D721Med (cell line): ENCODE results near the gene NOC4L.
"Not testable (repeated sequence)": the region's sequence is repeated elsewhere in the genome, so short reads cannot be mapped to it uniquely, and the experiment has no call there.

Experiments used
- DNase-seq: peaks from one replicate; pipeline ENCODE4 v3.0.0; 2011; ENCODE audit warnings: low spot score; ENCODE audit not compliant: insufficient read length
- FAIRE-seq: peaks from 2 replicates; lab custom pipeline; 2011; peaks lifted over from hg19 to GRCh38; lab: Jason Lieb, UNC
- CTCF ChIP-seq: IDR thresholded peaks from 2 replicates; pipeline ENCODE4 v1.5.1; 2012; ENCODE audit warnings: mild to moderate bottlenecking, control low read depth; ENCODE audit not compliant: insufficient read depth; ENCODE audit errors: missing control alignments

NOC4L gene

DNA sequence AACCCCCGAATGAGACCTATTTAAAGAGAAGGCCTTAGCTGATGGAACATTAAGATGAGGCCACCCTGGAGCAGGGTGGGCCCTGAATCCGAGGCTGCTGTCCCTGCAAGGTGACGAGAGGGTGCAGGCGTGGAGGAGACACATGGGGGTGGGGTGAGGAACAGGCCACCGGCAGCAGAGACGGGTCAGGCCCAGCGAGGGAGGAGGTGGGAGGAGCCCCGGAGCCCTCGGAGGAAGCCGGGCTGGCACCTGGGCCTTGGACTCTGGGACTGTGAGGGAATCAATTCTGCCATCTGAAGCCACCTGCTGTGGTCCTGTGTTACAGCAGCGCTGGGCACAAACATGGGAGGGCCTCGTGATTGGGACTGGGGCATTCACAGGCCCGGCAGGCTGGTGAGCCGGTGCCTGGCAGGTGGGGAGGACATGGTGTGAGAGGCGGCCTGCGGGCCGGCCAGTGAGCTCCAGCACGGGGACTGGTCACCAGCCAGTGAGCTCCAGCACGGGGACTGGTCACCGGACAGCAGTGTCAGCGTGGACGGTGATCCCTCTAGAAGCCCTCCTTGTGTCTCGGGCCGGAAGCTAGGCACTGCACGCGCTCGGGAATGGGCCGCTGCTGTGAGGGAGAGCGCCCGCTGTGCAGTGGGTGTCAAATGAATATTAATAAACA, 46.7 kb downstream of the NOC4L start:
- no peak for FAIRE-seq

DNA sequence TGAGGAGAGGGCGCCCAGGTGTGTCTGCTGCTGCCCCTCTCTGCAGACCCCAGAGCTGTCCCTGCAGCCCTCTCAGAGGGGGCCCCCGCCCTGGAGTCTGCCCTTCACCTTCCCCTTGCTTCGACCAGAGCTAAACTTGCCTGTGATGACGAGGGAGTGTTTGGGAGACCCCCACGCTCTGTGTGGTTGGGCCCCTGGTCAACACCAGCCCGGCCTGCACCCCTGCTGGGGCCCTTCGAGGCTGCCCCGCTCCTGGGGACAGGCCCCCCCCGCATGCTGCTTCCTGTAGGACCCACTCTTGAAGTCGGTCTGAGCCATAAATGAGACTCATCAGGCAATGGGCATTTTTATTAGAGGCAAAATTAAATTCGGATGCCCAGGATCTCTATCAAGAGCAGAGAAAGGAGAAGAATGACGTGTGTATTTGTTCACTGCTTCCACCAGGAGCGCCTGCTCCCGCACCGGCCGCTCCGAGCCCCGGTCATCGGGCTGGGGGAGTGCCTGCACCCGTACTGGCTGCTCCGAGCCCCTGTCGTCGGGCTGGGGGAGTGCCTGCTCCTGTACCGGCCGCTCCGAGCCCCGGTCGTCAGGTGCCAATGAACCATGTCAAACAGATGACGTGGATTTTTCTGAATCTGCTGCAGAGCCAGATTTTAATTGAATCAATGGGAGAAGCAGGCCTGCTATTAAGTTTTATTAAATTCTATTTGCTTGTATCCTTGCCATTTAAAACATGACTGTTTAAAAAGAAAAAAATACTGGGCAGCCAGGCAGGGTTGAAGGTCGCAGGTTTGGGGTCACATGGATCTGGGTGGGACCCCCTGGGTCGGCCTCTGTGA, 47.7 kb downstream of the NOC4L start:
- no peak for DNase-seq
- no peak for FAIRE-seq

More for the DNA sequence above, 46.7 kb downstream of the NOC4L start:
- no peak for DNase-seq
- no peak for TF ChIP-seq CTCF

GRCh38 chr12:132194056-132194455, 49.8 kb downstream of the NOC4L start:
- no peak for TF ChIP-seq CTCF
- DNase-seq = no peak
- FAIRE-seq = no peak

More for the DNA sequence above, 47.7 kb downstream of the NOC4L start:
- TF ChIP-seq CTCF = no peak

- TF ChIP-seq CTCF = no peak
- no peak for DNase-seq
- FAIRE-seq = no peak
These were observed 50.3 kb downstream of the NOC4L start for GRCh38 chr12:132194556-132194955.

DNA sequence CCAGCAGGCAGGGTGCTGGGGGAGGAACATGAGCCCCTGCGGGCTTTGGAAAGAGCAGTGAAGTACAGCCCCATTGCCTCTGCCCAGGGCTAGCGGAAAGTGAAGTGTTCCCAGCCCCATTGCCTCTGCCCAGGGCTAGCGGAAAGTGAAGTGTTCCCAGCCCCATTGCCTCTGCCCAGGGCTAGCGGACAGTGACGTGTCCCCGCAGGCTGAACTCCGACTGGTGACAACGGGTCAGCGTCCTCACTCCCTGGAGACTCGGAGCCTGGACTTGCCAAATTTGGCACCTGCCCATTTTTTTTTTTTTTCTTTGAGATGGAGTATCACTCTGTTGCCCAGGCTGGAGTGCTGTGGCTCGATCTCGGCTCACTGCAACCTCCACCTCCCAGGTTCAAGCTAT, 51.0 kb downstream of the NOC4L start:
- DNase-seq, FAIRE-seq: not testable (repeated sequence)

DNA sequence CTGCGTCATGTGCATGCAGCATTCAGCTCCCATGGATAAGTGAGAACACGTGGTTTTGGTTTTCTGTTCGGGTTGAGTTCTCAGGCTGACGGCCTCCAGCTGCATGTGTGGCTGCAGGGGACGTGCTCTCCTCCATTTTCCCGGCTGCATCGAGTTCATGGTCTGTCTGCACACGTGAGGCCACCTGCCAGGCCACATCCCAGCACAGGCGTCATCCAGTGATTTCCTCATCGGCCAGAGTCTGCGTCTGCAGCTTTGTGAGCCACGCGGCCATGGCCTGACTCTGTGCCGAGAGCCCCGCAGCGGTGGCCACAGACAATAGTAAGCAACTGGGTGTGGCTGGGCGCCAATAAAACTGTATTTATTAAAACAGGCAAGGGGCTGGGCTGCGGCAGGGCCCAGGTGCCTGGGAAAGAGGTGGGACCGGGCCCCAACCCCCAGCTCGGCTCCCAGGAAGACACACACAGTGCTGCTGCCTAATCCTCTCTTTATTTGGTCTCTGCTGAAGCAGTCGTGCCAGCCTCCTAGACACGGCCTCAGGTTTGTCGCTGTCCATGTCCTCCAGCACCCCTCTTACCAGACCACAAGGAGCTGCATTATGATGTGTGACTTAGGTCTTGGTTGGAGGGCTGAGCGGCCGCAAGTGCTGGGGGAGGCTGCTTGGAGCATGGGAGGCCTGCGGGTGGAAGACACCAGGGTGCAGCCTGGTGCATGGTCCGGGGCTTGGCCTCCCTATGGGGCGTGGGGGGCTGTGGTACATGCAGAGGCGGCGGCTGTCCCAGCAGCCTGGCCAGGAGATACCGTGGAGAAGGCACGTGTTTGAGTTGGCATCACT, 52.0 kb downstream of the NOC4L start:
- FAIRE-seq (no peak), DNase-seq (no peak)
- TF ChIP-seq CTCF = no peak

DNA sequence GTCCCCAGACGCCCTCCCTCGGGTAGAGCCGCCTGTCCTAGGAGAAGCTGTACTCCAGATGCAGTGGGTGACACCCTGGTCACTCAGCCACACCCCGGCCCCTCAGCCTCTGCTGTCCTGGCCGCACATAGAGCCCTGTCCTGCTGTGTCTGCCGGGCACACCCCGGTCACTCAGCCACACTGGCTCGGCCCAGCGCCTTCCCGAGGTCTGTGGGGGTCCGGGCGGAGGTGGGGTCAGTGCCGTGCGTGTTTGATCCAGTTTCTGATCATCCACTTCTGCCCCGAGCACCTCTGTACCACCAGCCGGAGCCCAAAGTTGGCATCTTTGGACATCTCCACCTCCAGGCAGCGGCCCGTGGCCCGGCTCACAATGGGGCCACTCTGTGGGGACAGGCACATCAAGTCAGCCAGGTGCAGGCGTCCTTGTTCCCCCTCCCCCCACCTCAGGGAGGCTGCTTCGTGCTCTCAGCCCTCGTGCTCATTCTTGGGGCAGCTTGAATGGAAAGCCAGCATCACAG, 52.7 kb downstream of the NOC4L start:
- no peak for TF ChIP-seq CTCF
- DNase-seq (no peak), FAIRE-seq (no peak)
